Measurements from ENCODE around the gene ALK.

Gene ALK

GRCh38 chr2:29596584-29596983 is 324.8 kb downstream of the ALK start:
- H3K27ac ChIP-seq = no peak overlapping the region
- H3K9ac ChIP-seq (ENCODE audit: insufficient read length) = no peak overlapping the region
- no peak overlapping the region for H3K4me3 ChIP-seq
- DNase-seq (ENCODE audit: low read depth, low spot score) = no peak
- TF ChIP-seq POLR2AphosphoS5 (IDR thresholded peaks at IDR 0.05; ENCODE audit: borderline replicate concordance, low read depth, low read length) = no peak
- no peak for TF ChIP-seq EZH2 (IDR thresholded peaks at IDR 0.05)
- TF ChIP-seq FOXP2 (optimal IDR thresholded peaks at IDR 0.05; ENCODE audit: control extremely low read depth, extremely low read length, insufficient read depth) = no peak
- no peaks in the 10 kb centered on the region for H3K9me3 ChIP-seq (ENCODE audit: low read depth, low read length)
- peaks cover 5% of the 10 kb centered on the region; the same call in 1 of the 2 replicates for H3K36me3 ChIP-seq (ENCODE audit: insufficient read depth, low read length)

- no peak overlapping the region for H3K27ac ChIP-seq
- H3K9ac ChIP-seq (ENCODE audit: insufficient read length) = no peak overlapping the region
- TF ChIP-seq EZH2 (IDR thresholded peaks at IDR 0.05) (no peak), POLR2AphosphoS5 (IDR thresholded peaks at IDR 0.05; ENCODE audit: borderline replicate concordance, low read depth, low read length) (no peak), FOXP2 (optimal IDR thresholded peaks at IDR 0.05; ENCODE audit: control extremely low read depth, extremely low read length, insufficient read depth) (no peak)
- no peaks in the 10 kb centered on the region for H3K9me3 ChIP-seq (ENCODE audit: low read depth, low read length)
- no peak overlapping the region for H3K4me3 ChIP-seq
- H3K36me3 ChIP-seq (ENCODE audit: insufficient read depth, low read length) = no peaks in the 10 kb centered on the region
- DNase-seq (ENCODE audit: low read depth, low spot score) = no peak
These were observed 329.8 kb downstream of the ALK start for GRCh38 chr2:29591600-29591999.

GRCh38 chr2:29590211-29590610 is 331.2 kb downstream of the ALK start:
- no peak overlapping the region for H3K9ac ChIP-seq (ENCODE audit: insufficient read length)
- no peaks in the 10 kb centered on the region for H3K9me3 ChIP-seq (ENCODE audit: low read depth, low read length)
- no peak overlapping the region for H3K4me3 ChIP-seq
- no peak for TF ChIP-seq EZH2 (IDR thresholded peaks at IDR 0.05)
- no peak for TF ChIP-seq FOXP2 (optimal IDR thresholded peaks at IDR 0.05; ENCODE audit: control extremely low read depth, extremely low read length, insufficient read depth)
- H3K27ac ChIP-seq = no peak overlapping the region
- DNase-seq (ENCODE audit: low read depth, low spot score) = no peak
- no peaks in the 10 kb centered on the region for H3K36me3 ChIP-seq (ENCODE audit: insufficient read depth, low read length)

DNA sequence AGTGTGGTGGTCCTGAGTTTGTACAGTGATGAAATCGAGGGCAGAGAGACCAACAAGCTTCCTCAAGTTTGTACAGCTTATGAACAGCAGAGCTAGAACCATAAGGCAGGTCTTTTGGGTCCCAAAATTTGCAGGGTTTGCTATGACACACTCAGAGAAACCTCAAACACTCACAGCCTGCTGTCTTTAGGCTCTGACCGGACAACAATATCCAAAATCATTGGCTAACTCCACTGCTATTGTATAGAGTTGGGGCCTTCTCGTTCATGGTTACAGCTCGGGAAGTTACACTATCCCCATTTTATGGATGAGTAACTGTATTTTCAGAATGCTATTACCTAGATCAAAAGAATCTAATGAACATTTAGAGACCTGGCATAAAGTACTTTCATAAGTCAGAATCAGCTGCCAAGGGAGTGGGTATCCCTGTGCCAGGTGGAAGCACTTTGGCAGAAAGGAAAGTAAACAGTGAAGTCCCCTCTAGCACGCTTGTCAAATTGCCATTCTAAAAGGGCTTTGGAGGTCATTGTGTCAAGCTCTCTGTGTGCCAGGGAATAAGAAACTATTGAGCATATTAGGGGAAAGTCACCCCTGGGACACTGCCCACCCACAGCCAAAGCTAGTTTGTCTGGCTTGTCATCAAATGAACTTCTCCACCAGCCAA is 331.8 kb downstream of the ALK start:
- H3K4me3 ChIP-seq = no peak overlapping the region
- DNase-seq (ENCODE audit: low read depth, low spot score) = no peak
- no peak overlapping the region for H3K9ac ChIP-seq (ENCODE audit: insufficient read length)
- no peak for TF ChIP-seq POLR2AphosphoS5 (IDR thresholded peaks at IDR 0.05; ENCODE audit: borderline replicate concordance, low read depth, low read length)
- no peak for TF ChIP-seq FOXP2 (optimal IDR thresholded peaks at IDR 0.05; ENCODE audit: control extremely low read depth, extremely low read length, insufficient read depth)
- TF ChIP-seq EZH2 (IDR thresholded peaks at IDR 0.05) = no peak
- no peaks in the 10 kb centered on the region for H3K9me3 ChIP-seq (ENCODE audit: low read depth, low read length)
- H3K36me3 ChIP-seq (ENCODE audit: insufficient read depth, low read length) = no peaks in the 10 kb centered on the region
- H3K27ac ChIP-seq = no peak overlapping the region

GRCh38 chr2:29587402-29588190 is 333.8 kb downstream of the ALK start:
- Histone ChIP-seq H3K4me3 (no peak overlapping the region), H3K27ac (no peak overlapping the region), H3K36me3 (ENCODE audit: insufficient read depth, low read length) (no peaks in the 10 kb centered on the region), H3K9me3 (ENCODE audit: low read depth, low read length) (no peaks in the 10 kb centered on the region), H3K9ac (ENCODE audit: insufficient read length) (no peak overlapping the region)
- TF ChIP-seq FOXP2 (optimal IDR thresholded peaks at IDR 0.05; ENCODE audit: control extremely low read depth, extremely low read length, insufficient read depth) (no peak), EZH2 (IDR thresholded peaks at IDR 0.05) (no peak)
- no peak for DNase-seq (ENCODE audit: low read depth, low spot score)

- Histone ChIP-seq H3K4me3 (no peak overlapping the region), H3K27ac (no peak overlapping the region), H3K9me3 (ENCODE audit: low read depth, low read length) (no peaks in the 10 kb centered on the region), H3K9ac (ENCODE audit: insufficient read length) (no peak overlapping the region), H3K36me3 (ENCODE audit: insufficient read depth, low read length) (no peaks in the 10 kb centered on the region)
- no peak for DNase-seq (ENCODE audit: low read depth, low spot score)
- TF ChIP-seq POLR2AphosphoS5 (IDR thresholded peaks at IDR 0.05; ENCODE audit: borderline replicate concordance, low read depth, low read length) (no peak), EZH2 (IDR thresholded peaks at IDR 0.05) (no peak), FOXP2 (optimal IDR thresholded peaks at IDR 0.05; ENCODE audit: control extremely low read depth, extremely low read length, insufficient read depth) (no peak)
These were observed 334.5 kb downstream of the ALK start for GRCh38 chr2:29586919-29587318.

DNA sequence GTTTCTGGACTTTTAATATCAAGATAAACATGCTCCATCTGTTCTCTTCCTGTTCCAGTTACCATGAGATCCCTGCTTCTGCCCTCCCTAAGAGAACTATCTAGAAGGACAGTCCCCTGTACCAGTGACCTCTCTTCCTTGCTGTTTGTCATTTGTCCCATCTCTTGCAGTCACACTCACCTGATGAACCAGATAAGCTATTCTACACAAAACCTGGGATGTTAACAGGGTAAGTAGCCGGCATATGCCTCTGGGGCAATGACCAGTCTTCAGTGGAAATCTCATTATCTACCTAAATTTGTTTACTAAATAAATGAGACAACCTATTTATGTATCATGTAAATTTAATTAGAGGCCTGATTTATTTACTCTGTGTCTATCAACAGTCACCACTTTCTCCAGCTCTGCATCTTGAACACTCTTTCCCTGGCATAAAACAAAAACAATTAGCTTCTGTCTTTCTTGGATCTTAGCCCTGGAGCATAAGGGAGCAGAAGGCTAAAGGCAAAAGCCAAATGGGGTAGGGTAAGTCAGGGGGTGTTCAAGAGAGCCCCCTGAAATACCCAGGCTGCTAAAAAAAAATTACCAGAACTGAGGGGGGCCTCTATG is 337.7 kb downstream of the ALK start:
- Histone ChIP-seq H3K36me3 (ENCODE audit: insufficient read depth, low read length) (no peaks in the 10 kb centered on the region), H3K27ac (no peak overlapping the region), H3K9me3 (ENCODE audit: low read depth, low read length) (no peaks in the 10 kb centered on the region), H3K4me3 (no peak overlapping the region), H3K9ac (ENCODE audit: insufficient read length) (no peak overlapping the region)
- TF ChIP-seq EZH2 (IDR thresholded peaks at IDR 0.05) = no peak
- no peak for TF ChIP-seq FOXP2 (optimal IDR thresholded peaks at IDR 0.05; ENCODE audit: control extremely low read depth, extremely low read length, insufficient read depth)
- TF ChIP-seq POLR2AphosphoS5 (IDR thresholded peaks at IDR 0.05; ENCODE audit: borderline replicate concordance, low read depth, low read length) = no peak
- no peak for DNase-seq (ENCODE audit: low read depth, low spot score)

- Histone ChIP-seq H3K27ac (no peak overlapping the region), H3K4me3 (no peak overlapping the region), H3K36me3 (ENCODE audit: insufficient read depth, low read length) (no peaks in the 10 kb centered on the region), H3K9ac (ENCODE audit: insufficient read length) (no peak overlapping the region), H3K9me3 (ENCODE audit: low read depth, low read length) (no peaks in the 10 kb centered on the region)
- TF ChIP-seq FOXP2 (optimal IDR thresholded peaks at IDR 0.05; ENCODE audit: control extremely low read depth, extremely low read length, insufficient read depth) (no peak), EZH2 (IDR thresholded peaks at IDR 0.05) (no peak), POLR2AphosphoS5 (IDR thresholded peaks at IDR 0.05; ENCODE audit: borderline replicate concordance, low read depth, low read length) (no peak)
- DNase-seq (ENCODE audit: low read depth, low spot score) = no peak
These were observed 338.3 kb downstream of the ALK start for GRCh38 chr2:29583104-29583503.
